LNCAP (cell line): ENCODE measurements around the gene GOLPH3.

Source experiments
- TF ChIP-seq, protein P1 (sequence below): fragments of 450-650 bp; IDR thresholded peaks from 2 replicates; pipeline ENCODE4 v1.5.1; 2017; ENCODE audit warnings: mild to moderate bottlenecking

The GOLPH3 gene

DNA sequence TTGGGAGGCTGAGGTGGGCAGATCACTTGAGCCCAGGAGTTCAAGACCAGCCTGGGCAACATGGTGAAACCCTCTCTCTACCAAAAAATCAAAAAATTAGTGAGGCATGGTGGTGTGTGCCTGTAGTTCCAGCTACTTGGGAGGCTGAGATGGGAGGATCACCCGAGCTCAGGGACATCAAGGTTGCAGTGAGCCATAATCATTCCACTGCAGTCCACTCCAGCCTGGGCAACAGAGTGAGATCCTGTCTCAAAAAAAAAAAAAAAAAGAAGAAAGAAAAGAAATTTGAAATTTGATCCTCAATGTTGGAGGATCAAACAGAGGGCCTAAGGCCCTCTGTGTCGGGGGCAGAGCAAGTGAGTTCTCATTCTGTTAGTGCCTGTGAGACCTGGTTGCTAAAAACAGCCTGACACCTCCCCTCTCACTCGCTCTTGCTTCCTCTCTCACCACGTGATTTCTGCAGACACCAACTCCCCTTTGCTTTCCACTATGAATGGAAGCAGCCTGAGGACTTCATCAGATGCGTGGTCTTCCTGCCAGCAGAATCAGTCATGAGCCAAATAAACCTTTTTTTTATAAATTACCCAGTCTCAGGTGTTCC is 8.4 kb upstream of the GOLPH3 start:
- TF ChIP-seq, protein P1, sequence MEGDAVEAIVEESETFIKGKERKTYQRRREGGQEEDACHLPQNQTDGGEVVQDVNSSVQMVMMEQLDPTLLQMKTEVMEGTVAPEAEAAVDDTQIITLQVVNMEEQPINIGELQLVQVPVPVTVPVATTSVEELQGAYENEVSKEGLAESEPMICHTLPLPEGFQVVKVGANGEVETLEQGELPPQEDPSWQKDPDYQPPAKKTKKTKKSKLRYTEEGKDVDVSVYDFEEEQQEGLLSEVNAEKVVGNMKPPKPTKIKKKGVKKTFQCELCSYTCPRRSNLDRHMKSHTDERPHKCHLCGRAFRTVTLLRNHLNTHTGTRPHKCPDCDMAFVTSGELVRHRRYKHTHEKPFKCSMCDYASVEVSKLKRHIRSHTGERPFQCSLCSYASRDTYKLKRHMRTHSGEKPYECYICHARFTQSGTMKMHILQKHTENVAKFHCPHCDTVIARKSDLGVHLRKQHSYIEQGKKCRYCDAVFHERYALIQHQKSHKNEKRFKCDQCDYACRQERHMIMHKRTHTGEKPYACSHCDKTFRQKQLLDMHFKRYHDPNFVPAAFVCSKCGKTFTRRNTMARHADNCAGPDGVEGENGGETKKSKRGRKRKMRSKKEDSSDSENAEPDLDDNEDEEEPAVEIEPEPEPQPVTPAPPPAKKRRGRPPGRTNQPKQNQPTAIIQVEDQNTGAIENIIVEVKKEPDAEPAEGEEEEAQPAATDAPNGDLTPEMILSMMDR: no peak

DNA sequence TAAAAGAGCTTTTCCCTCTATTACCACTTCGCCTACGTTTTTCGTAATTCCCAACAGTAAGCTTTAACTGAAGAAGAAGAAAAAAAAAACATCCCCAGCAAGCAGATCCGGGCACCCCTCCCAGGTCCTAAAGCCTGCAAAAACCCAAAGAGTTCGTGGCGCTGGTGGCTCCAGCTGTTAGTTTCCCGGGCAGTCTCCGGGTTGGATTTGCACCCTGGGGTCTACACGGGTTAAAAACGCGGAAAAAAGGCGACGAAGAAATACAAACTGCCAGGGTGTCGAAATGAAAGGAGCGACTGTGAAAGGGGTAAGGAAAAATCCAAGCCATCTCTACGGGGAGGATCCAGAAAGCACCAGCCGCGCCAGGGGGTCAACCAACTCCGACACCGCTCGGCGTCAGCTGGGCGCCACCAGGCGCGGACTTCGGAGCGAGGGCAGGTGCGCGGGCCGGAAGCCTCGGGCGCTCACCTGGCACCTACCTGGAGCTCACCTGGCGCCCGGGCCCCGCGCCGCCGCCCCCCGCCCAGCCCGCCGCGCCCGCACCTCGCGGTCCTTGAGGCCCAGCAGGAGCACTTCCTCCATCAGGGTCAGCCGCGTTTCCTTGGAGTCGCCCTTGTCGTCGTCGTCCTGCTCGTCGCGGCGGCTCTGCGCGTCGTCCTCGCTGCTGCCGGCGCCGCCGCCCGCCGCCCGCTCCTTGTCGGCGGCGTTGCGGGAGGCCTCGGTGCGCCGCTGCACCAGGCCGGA is 680 bp downstream of the GOLPH3 start:
- TF ChIP-seq, protein P1: no peak

DNA sequence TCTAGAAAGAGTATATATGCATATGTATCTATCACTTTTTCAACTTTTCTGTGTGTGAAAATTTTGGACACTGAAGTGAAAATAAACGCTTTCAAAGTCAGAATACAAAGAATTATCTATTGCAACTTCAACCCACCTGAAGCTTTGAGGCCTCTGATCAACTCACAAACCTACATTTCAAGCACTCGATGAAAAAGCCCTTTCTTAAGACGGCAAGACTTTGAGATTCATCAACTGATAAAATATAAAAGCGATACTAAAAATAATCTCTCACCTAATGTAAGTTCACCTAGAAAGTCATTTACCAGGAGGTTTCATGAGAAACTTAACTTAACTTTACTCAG is 1.2 kb downstream of the GOLPH3 start:
- TF ChIP-seq, protein P1: no peak

DNA sequence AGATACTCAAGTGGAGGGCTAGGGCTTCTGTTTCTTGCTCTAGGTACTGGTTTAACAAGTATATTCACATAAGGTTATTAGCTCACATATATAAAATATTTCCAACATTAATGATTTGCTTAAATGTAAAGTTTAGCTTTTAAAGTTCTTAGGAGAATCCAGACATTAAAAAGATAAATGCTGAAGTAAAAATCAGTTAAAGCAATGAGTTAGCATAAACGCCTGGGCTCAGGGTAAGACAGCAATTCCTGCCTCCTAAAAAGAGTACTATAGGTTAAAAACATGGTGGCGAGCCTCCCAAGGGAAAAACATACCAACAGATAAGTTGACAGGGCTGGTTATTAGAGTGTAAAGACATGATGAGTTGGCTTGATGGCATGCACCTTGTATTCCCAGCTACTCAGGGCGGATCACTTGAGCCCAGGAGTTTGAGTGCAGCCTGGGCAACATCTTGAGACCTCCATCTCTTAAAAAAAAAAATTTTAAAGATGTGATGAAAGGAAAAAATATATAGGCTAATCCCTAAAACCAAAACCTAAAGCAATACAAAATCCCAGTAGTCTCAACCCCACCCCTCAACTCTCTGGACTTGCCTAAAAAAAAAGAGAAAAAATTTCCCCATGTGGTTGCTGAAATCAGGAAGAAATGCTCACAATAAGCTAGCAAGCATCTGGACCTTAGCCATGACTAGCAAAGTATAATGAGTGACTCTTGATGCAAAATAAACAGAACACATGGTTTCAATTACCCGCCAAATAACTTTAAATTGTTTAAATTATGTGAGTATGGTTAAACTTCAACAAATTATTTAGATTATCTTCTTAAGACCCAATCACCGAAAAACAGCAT is 3.6 kb downstream of the GOLPH3 start:
- TF ChIP-seq, protein P1: no peak

DNA sequence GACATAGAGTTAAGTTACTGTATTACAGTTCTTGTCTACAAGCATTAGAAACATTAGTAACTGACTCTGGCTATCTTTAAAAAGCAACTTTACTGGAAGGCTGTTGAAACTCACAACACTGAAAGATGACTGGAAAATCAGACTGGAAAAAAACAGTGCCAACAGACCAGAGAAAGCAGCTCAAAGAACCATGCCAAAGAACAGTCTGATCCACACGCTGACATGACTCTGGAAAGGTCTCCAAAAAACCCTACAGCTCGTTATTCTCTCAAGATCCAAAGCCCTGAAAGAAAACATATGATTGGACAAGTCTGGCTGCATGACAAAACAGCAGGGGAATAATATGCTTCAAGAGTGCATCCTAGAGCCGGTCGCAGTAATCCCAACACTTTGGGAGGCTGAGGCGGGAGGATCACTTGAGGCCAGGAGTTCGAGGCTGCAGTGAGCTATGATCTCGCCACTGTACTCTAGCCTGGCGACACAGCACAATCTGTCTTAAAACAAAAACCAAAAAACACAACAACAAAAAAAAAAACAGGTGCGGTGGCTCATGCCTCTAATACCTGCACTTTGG is 5.6 kb downstream of the GOLPH3 start:
- TF ChIP-seq, protein P1: no peak

DNA sequence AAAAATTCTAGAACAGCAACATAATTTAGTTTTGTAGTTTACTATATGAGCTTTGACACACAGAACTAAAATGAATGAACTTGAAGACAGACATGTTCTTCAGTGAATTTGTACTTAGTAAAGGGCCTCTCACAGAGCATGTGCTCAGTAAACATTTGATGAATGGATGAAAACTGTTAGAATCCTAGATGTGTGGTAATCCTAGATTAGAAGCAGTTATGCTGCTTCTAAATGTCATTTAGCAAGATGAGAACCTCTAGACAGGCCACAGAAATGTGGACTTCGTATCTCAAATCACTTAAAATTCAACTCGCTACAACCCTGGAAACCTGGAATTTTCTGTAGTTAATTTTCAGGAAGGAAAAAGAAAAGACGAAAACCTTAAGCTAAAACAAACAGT is 8.5 kb downstream of the GOLPH3 start:
- TF ChIP-seq, protein P1: no peak

DNA sequence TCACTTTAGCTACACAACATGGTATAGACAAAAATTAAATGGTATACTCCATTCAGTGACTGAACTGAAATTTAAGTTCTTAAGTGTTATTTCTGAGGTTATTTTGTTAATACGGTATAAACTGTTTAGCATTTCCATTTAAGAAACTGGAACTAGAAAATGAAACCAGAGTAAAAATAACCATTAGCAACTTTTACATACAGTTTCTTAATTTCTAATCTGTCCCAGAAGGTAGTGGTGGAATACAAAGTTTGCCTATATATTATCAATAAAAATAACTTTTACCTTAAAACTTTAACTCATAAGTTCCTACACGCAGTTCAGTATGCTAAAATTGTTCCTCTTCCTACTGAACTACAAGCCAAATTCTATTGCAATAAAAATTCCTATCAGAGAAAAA is 10.3 kb downstream of the GOLPH3 start:
- TF ChIP-seq, protein P1: no peak
